ENCODE measurements around the gene TGFB1I1.
"Not testable (repeated sequence)": the region's sequence is repeated elsewhere in the genome, so short reads cannot be mapped to it uniquely, and the experiment has no call there.

Gene TGFB1I1

DNA sequence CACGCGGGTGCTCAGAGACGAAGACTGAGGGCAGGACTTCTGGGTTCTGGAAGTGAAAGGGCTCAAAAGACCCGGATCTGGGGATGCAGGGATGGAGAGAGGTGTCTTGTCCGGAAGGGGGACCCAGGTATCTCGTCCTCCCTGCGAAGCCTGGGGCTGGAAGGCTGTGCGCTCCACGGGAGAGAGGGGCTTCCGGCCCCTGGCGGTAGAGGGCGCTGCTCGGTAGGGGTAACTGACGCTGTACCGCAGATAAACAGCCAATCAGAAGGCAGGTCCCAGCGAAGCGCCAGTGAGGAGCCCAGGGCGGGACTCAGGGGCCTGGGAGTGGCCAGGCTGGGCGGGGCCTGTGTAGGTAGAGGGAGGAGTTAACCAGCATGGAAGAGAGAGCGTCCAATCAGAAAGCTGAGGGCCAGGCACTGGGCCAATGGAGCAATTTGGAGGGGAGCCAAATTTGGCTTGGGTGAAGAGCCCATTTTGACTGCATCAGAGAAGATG is 804 bp downstream of the TGFB1I1 start:
- DNase-seq = no peak

DNA sequence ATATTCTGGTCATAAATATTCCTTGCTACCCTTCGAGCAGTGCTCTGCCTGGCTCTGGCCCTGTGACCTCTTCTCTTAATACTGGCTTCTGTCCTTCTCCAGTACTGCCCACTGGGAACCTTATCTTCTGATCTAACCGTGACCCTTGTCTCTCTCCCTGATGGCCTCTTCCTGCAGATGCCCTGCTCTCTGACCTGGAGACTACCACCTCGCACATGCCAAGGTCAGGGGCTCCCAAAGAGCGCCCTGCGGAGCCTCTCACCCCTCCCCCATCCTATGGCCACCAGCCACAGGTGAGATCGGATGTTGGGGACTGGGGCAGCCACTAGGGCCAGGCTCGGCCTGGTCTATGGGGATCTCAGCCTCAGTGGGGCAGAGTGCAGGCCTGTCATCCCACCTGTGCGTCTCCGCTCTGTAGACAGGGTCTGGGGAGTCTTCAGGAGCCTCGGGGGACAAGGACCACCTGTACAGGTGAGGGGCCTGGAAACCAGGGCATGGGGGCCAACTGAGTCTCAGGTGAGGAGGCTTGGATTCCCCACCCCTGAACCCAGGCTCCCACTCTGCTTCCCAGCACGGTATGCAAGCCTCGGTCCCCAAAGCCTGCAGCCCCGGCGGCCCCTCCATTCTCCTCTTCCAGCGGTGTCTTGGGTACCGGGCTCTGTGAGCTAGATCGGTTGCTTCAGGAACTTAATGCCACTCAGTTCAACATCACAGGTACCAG is 1.5 kb downstream of the TGFB1I1 start:
- no peak for DNase-seq

DNA sequence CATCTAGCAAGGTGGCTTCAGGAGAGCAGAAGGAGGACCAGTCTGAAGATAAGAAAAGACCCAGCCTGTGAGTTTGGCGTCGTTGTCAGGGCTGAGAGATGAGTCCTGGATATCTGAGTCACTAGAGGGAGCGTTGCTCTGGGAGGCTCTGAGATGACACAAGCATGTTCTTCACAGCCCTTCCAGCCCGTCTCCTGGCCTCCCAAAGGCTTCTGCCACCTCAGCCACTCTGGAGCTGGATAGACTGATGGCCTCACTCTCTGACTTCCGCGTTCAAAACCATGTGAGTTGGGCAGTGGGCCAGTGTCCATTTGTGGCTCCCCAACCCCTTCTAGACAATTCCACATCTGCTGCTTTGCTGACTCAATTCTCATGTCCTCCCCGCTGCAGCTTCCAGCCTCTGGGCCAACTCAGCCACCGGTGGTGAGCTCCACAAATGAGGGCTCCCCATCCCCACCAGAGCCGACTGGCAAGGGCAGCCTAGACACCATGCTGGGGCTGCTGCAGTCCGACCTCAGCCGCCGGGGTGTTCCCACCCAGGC is 2.3 kb downstream of the TGFB1I1 start:
- DNase-seq = no peak

DNA sequence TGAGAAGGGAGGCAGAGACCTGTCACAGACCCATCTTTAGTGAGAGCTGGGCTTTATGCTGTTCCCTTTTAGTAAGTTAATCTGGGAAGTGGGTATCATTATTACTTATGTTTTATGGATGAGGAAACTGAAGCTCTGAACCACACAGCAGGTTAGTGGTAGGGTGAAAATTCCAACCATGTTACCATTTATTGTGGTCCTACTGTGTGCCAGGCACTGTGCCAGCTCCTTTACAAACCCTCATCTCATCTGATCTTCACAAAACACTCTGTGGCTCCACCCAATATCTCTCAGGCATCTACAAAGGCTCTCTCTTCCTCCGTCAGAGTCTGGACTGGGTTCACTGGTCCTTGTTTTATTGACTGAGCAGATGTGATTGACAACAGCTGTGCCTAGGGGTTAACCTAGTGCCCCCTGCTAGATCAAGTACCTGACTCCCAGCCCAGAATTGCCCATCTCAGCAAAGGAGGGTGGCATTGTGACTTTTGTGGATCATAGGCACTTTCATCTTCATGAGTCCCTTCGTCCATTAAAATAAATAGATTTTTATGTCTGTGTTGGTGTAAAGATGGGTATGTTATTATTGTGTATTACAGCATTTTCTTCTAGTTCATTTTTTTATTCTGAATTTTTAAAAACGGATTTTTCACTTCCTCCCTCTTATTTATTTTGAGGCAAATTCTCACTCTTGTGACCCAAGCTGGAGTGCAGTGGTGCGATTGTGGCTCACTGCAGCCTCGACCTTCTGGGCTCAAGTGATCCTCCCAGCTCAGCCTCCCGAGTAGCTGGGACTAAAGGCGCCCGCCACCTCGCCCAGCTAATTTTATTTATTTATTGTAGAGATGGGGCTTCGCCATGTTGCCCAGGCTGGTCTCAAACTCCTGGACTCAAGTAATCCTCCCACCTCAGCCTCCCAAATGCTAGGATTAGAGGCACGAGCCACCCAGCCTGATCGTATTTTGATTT is 3.1 kb downstream of the TGFB1I1 start:
- DNase-seq = no peak

DNA sequence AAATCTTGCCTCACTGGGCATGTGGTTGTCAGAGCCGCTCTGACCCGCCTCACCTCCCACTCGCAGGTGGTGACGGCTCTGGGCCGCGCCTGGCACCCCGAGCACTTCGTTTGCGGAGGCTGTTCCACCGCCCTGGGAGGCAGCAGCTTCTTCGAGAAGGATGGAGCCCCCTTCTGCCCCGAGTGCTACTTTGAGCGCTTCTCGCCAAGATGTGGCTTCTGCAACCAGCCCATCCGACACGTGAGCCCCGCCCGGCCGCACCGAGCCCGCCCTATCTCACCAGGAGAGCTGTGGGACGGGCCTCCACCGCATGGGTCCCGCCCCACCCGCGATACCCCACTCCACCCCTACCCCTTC is 4.0 kb downstream of the TGFB1I1 start:
- DNase-seq = no peak

DNA sequence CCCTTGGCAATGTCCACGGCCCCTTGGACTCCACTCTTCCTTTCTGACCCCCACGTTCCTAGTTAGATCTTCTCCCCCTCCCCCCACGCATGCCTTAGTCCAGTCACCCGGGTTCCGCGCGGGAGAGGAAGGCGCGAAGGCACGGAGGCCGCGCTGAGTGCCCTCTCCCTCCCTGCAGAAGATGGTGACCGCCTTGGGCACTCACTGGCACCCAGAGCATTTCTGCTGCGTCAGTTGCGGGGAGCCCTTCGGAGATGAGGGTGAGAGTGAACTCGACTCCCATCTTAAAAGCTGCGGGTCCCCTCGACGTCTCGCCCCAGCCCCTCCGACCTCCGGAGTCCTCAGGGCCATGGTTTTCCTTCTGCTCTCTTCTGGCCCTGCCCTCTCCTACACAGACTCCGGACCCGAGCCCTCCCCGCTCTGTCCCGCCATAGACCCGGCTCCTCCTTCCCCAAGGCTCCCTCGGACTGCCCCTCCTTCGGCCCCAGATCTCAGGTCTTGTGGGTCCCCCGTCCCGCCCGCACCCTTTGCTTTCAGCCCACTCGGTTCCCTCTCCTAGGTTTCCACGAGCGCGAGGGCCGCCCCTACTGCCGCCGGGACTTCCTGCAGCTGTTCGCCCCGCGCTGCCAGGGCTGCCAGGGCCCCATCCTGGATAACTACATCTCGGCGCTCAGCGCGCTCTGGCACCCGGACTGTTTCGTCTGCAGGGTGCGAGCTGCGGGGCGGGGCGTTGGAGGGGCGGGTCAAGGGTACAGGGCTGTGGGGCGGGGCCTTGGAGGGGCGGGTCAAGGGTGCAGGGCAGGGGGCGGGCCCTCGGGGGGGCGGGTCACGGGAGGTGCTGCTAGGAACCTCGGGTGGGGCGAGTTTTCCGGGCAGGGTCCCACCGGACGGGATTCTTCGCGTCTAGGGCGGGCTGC is 4.6 kb downstream of the TGFB1I1 start:
- peak; percentile 67 to 81 for DNase-seq

DNA sequence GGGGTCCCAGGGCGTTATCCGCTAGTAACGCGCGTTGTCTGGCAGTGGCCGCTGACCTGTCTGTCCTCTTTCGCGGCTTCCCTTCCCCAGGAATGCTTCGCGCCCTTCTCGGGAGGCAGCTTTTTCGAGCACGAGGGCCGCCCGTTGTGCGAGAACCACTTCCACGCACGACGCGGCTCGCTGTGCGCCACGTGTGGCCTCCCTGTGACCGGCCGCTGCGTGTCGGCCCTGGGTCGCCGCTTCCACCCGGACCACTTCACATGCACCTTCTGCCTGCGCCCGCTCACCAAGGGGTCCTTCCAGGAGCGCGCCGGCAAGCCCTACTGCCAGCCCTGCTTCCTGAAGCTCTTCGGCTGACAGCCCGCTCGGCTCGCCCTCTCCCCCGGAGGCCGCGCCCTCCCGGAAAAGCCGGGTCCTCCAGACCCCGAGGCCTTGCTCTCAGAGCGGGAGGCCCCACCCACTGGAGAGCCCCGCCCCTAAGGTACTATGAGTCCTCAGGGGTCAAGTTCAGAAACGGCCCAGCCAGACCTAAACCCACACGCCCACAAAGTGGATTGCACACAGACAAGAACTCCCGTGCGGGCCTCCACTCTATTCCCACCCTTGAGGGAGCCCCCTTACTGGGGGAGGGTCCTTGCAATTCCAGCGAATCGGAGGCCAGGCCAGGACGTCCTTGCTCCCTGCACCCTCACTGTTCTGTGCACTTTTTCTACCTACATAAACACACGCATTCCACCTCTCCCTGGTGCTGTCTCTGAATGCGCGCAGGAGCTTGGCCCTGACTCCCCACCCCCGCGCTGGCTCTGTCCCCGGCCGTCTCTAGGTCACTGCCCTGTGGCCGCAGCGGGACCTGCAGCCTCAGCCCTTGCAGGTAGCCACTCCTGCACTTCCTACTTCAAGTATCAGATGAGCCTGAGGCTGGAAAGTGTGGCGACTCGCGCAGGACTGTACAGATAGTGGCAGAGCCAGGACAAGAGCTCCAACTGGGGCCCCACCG is 5.6 kb downstream of the TGFB1I1 start:
- DNase-seq = peak; percentile 25 to 64

DNA sequence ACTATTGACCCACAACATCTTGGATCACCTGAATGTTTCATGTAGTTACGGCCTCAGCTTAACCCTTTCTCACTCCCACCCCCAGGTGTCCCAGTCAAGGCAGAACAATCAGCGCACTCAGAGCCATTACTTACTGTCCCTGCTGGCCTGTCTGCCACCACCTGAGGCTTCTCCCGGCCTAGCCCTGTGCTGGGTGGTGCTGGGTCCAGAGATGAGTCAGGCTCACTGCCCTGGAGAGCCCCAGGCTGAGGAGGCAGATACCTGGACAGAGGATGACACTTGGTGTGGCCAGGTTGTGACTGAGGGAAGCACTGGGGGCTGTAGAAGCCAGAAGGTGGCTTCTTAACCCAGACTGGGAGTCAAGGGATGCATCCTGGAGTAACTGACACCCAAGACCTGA is 7.0 kb downstream of the TGFB1I1 start:
- DNase-seq = no peak

DNA sequence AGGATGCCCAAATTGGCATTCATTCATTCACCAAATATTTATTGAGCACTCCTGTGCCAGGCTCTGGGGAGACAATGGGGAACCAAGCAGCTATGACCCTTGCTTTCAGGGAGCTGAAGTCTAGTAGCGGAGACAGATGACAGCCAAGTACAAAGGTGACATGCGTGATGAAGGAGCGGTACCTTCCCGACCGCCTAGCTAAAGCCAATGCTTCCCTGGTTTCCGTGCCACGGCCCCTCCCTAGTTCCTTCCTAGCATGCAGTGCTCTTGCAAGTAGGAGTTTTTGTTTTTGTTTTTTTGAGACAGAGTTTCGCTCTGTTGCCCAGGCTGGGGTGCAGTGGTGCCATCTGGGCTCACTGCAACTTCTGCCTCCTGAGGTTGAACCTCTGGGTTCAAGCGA is 7.8 kb downstream of the TGFB1I1 start:
- no peak for DNase-seq

DNA sequence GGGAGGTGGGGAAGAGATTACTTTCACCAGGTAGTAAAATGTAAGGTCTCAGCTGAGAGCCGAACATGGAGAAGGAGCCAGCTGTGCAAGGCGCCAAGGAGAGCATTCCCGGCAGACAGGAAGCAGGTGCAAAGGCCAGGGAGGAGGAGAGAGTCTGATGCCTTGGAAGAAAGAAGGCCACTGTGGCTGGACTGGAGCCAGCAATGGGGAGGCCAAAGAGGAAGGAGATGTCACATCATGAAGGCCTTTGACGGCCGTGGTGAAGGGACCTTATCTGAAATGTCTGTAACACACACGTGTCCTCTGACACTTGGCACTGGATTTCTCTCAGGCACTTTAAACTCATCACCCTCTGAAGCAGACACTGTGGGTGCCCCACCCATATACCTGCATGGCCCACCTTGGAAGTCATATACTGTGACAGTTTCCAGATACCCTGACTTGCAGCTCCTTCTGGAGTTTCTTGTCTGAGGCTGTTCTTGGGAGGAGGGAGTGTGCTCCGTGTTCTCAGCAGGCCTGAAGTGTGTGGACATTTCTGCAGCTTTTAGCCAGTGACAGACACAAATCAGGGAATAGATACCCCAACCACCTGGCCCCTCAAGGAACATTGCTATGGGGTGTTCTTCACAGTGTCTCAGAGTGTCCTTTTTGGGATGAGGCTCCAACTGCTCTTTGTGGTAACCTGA is 9.0 kb downstream of the TGFB1I1 start:
- no peak for DNase-seq

DNA sequence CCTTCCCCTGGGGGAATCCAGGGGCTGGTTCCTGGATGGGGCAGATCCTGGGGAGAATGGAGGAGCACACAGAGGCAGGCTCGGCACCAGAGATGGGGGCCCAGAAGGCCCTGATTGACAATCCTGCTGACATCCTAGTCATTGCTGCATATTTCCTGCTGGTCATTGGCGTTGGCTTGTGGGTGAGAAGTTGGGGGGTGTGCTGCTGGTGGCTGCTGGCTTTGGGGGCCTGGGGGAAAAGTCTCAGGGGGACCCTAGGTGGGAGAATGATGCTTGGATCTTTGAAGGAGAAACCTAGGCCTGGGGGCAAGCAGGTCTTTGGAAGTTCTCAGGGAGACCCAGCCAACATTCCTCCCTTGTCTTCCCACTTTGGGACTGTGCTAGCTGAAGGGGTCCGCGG is 11.1 kb downstream of the TGFB1I1 start, which contains the start of gene SLC5A2:
Gene SLC5A2 (plus strand): TSS at position 43 of the 400 bp plus-strand sequence. CDS start 14 bp downstream, at position 57.
- no peak for DNase-seq

DNA sequence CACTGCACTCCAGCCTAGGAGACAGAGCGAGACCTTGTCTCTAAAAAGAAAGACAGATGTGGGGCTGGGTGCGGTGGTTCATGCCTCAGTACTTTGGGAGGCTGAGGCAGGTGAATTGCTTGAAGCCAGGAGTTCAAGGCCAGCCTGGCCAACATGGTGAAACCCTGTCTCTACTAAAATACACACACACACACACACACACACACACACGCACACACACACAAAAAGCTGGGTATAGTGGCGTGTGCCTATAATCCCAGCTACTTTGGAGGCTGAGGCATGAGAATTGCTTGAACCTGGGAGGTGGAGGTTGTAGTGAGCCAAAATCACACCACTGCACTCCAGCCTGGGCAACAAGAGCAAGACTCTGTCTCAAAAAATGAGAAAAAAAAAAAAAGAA is 12.1 kb downstream of the TGFB1I1 start:
- DNase-seq = not testable (repeated sequence)

DNA sequence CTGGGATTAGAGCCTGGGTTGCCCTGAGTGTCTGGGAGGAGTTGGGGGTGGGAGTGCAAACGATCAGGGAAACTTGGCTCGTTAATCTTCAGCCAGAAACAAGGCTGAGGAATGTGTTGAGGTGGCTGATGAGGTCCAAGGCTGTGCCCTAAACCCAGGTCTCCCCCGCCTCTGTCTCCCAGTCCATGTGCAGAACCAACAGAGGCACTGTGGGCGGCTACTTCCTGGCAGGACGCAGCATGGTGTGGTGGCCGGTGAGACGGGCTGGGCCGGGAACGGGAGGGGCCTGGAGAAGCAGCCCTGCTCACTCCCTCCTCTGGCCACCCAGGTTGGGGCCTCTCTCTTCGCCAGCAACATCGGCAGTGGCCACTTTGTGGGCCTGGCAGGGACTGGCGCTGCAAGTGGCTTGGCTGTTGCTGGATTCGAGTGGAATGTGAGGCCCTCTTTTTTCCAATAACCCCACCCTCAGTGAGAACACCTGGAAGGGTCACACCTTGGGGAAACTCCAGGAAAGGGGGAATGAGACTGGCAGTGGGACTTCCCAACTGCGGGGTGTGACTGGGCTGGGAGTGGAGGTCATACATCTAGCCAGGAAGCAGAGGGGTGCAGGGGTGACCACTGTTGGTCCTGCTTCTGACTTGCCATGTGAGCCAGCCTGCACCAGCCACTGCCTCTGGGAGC is 12.7 kb downstream of the TGFB1I1 start:
- DNase-seq = no peak

DNA sequence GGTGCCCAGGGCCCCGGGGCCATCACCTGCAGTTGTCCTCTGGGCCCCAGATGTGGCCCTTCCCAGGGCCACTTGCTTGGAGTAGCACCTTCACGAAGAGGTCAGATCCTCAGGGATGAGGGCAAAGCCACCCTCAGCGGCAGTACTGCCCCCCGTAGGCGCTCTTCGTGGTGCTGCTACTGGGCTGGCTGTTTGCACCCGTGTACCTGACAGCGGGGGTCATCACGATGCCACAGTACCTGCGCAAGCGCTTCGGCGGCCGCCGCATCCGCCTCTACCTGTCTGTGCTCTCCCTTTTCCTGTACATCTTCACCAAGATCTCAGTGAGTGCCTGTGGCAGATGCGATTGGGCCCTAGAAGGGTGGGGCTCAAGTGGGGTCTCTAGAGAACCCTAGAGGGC is 13.6 kb downstream of the TGFB1I1 start:
- DNase-seq = no peak

DNA sequence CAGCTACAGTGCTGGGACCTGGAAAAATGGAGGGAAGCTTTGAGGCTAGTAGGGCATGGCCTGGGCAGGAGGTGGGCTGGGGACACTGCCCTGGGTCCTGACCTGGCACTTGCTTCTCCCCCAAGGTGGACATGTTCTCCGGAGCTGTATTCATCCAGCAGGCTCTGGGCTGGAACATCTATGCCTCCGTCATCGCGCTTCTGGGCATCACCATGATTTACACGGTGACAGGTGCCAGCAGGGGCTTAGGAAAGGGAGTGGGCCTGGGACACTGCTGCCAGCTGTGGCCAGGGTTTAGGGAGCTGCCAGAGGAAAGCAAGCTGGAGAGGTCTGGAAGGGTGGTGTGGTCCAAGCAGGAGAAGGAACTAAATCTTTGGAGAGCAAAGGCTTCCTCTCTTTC is 14.1 kb downstream of the TGFB1I1 start:
- no peak for DNase-seq

DNA sequence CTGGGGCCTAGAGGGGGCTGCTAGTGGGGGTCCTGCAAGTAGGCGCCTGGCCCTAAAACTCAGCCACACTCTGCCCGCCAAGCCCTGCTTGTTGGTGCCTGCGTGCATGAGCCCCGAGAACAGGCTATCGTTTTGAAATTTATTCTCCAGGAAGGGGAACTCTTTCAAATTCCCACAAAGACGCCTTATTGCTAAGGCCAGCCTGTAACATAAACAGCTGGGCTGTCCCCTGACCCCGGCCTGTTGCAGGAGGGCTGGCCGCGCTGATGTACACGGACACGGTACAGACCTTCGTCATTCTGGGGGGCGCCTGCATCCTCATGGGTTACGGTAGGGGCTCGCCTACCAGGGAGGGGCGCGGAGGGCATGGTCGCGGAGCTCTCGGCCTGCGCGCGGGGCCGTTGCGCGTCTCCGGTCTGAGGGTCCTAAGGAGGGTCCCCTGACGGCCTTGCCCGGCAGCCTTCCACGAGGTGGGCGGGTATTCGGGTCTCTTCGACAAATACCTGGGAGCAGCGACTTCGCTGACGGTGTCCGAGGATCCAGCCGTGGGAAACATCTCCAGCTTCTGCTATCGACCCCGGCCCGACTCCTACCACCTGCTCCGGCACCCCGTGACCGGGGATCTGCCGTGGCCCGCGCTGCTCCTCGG is 15.2 kb downstream of the TGFB1I1 start:
- no peak for DNase-seq

DNA sequence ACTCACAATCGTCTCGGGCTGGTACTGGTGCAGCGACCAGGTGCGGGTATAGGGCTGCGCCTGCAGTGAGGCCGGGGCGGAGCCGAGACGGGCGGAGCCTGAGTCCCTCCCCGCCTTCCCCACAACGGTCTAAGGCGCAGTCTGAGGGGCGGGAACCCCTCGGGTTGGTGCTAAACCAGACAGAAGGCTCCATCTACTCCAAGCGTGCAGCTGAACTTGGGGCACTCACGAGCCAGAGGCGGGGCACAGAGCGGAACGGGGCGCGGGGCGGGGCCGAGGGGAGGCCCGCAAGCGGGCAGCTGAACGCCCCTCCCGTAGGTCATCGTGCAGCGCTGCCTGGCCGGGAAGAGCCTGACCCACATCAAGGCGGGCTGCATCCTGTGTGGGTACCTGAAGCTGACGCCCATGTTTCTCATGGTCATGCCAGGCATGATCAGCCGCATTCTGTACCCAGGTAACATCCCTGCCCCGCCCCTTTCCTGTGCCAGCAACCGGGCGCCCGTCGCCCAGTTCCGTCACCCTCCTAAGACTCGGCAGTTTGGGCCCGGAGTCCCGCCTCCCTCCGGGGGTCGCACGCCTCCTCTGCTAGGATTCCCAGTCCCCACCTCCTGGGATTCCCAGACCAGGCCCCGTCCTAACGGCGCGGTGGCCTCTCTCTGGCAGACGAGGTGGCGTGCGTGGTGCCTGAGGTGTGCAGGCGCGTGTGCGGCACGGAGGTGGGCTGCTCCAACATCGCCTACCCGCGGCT is 15.9 kb downstream of the TGFB1I1 start:
- peak in 1 of 2 donors; percentile 13 for DNase-seq

DNA sequence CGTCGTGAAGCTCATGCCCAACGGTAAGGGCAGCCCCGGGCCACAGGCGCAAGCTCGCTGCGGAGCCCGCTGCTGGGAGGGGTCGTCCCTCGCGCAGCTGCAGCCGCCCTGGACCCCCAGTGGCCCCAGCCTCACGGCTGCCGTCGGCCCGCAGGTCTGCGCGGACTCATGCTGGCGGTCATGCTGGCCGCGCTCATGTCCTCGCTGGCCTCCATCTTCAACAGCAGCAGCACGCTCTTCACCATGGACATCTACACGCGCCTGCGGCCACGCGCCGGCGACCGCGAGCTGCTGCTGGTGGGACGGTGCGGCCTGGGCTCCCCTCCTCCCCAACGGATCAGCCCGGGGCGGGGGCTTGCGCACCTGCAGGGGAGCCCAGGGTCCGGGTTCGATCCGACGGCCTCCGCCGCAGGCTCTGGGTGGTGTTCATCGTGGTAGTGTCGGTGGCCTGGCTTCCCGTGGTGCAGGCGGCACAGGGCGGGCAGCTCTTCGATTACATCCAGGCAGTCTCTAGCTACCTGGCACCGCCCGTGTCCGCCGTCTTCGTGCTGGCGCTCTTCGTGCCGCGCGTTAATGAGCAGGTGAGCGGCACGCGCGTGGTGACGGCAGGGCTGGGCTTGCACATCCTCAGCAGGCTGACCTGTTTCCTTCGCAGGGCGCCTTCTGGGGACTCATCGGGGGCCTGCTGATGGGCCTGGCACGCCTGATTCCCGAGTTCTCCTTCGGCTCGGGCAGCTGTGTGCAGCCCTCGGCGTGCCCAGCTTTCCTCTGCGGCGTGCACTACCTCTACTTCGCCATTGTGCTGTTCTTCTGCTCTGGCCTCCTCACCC is 16.7 kb downstream of the TGFB1I1 start:
- DNase-seq = no peak

Measured in bone marrow (tissue), 2 donors.